Measurements from ENCODE around the gene GRAP2. TPM values are rescaled to one million over a fixed set of nuclear protein-coding genes. Genes with fewer than 3 reads are reported as not detected.

GRAP2 gene
- total RNA-seq, 4 donors from 2014 or later = 1.4 to 5.8 (median 3.9) TPM

GRCh38 chr22:39915295-39915726, 14.4 kb downstream of the GRAP2 start:
- H3K27me3 ChIP-seq = peaks cover 0 to 10% (median 0%) of the 10 kb centered on the region in 4 donors
- 73% methylated on average over 4 of the region's 4 CpGs for WGBS
- H3K36me3 ChIP-seq = no peaks in the 10 kb centered on the region
- H3K27ac ChIP-seq (replicated peaks in 1 of 4) = no peak overlapping the region
- no peak overlapping the region for H3K4me3 ChIP-seq
- H3K4me1 ChIP-seq = peaks cover 6 to 21% (median 20%) of the 10 kb centered on the region in 4 donors
- TF ChIP-seq EP300 (IDR thresholded peaks at IDR 0.05) = no peak
- no peak for TF ChIP-seq POLR2AphosphoS5 (IDR thresholded peaks at IDR 0.05)
- no peak for TF ChIP-seq POLR2A (IDR thresholded peaks at IDR 0.05; ENCODE audit: low read depth)
- no peak for TF ChIP-seq CTCF (IDR thresholded peaks at IDR 0.05)
- DNase-seq (ENCODE audit: extremely low spot score) = peak; percentile 68
- H3K9me3 ChIP-seq = no peaks in the 10 kb centered on the region
- intact Hi-C loops (cut with DNase I) = no loop called here

GRCh38 chr22:39916496-39916895, 15.6 kb downstream of the GRAP2 start:
- DNase-seq (ENCODE audit: extremely low spot score) = no peak
- intact Hi-C loops (cut with DNase I) = no loop called here
- H3K27me3 ChIP-seq = peaks cover 0 to 10% (median 0%) of the 10 kb centered on the region in 4 donors
- 79% methylated on average over 3 of the region's 3 CpGs for WGBS
- no peaks in the 10 kb centered on the region for H3K9me3 ChIP-seq
- peaks cover 6 to 33% (median 26%) of the 10 kb centered on the region in 4 donors for H3K4me1 ChIP-seq
- no peak overlapping the region for H3K27ac ChIP-seq (replicated peaks in 1 of 4)
- H3K4me3 ChIP-seq = no peak overlapping the region
- no peaks in the 10 kb centered on the region for H3K36me3 ChIP-seq
- TF ChIP-seq EP300 (IDR thresholded peaks at IDR 0.05) (no peak), POLR2A (IDR thresholded peaks at IDR 0.05; ENCODE audit: low read depth) (no peak), CTCF (IDR thresholded peaks at IDR 0.05) (no peak), POLR2AphosphoS5 (IDR thresholded peaks at IDR 0.05) (no peak)

- peak; percentile 68 for DNase-seq (ENCODE audit: extremely low spot score)
- peaks cover 0 to 6% (median 0%) of the 10 kb centered on the region in 4 donors for H3K27me3 ChIP-seq
- H3K4me1 ChIP-seq = peaks cover 6 to 34% (median 26%) of the 10 kb centered on the region in 4 donors
- no peak overlapping the region for H3K27ac ChIP-seq (replicated peaks in 1 of 4)
- no peak overlapping the region for H3K4me3 ChIP-seq
- 57% methylated on average over 5 of the region's 5 CpGs for whole genome bisulfite sequencing
- TF ChIP-seq POLR2A (IDR thresholded peaks at IDR 0.05; ENCODE audit: low read depth) (no peak), CTCF (IDR thresholded peaks at IDR 0.05) (no peak), EP300 (IDR thresholded peaks at IDR 0.05) (no peak), POLR2AphosphoS5 (IDR thresholded peaks at IDR 0.05) (no peak)
- no peaks in the 10 kb centered on the region for H3K9me3 ChIP-seq
- intact Hi-C loops (cut with DNase I) = no loop called here
- H3K36me3 ChIP-seq = no peaks in the 10 kb centered on the region
Observed at GRCh38 chr22:39917197-39917643, 16.3 kb downstream of the GRAP2 start.

GRCh38 chr22:39917776-39918495, 17.1 kb downstream of the GRAP2 start:
- H3K4me3 ChIP-seq = no peak overlapping the region

More at GRCh38 chr22:39917776-39918495, 17.1 kb downstream of the GRAP2 start:
- Histone ChIP-seq H3K9me3 (no peaks in the 10 kb centered on the region), H3K27ac (replicated peaks in 1 of 4) (no peak overlapping the region), H3K36me3 (no peaks in the 10 kb centered on the region), H3K27me3 (peaks cover 0 to 4% (median 0%) of the 10 kb centered on the region in 4 donors), H3K4me1 (peaks cover 6 to 34% (median 26%) of the 10 kb centered on the region in 4 donors)
- TF ChIP-seq POLR2AphosphoS5 (IDR thresholded peaks at IDR 0.05) (no peak), EP300 (IDR thresholded peaks at IDR 0.05) (no peak), POLR2A (IDR thresholded peaks at IDR 0.05; ENCODE audit: low read depth) (no peak), CTCF (IDR thresholded peaks at IDR 0.05) (no peak)
- intact Hi-C loops (cut with DNase I) = no loop called here
- DNase-seq (ENCODE audit: extremely low spot score) = peak; percentile 86
- WGBS = 32% methylated on average over 12 of the region's 12 CpGs

Measured in esophagus muscularis mucosa (tissue), 4 donors.